Suprapubic skin (tissue), 4 donors: Measurements from ENCODE around the gene SLC22A23. TPM values are rescaled to one million over a fixed set of nuclear protein-coding genes. Genes with fewer than 3 reads are reported as not detected.

ENCODE experiments used
- DNase-seq, 2 donors: peaks; one replicate each; pipeline ENCODE4 v3.0.0-alpha.2; 2019; ENCODE audit warnings: low spot score in 2 of 2
- H3K27ac ChIP-seq: fragments of 200-600 bp; sonication (generic); one replicate; pipeline ENCODE4 v1.5.1; 2019
- H3K27me3 ChIP-seq: fragments of 200-600 bp; sonication (generic); one replicate; pipeline ENCODE4 v1.5.1; 2019
- H3K36me3 ChIP-seq: fragments of 200-600 bp; sonication (generic); one replicate; pipeline ENCODE4 v1.5.1; 2019
- H3K4me1 ChIP-seq: fragments of 200-600 bp; sonication (generic); one replicate; pipeline ENCODE4 v1.5.1; 2019
- H3K4me3 ChIP-seq: fragments of 200-600 bp; sonication (generic); one replicate; pipeline ENCODE4 v1.5.1; 2019; ENCODE audit warnings: mild to moderate bottlenecking
- H3K9me3 ChIP-seq: fragments of 200-600 bp; sonication (generic); one replicate; pipeline ENCODE4 v1.5.1; 2019
- CTCF ChIP-seq, 2 donors: fragments of 200-600 bp in 1 of 2; fragments of 450-650 bp in 1 of 2; sonication (generic) in 1 of 2; IDR thresholded peaks; one replicate each; pipeline ENCODE4 v1.5.1; 2016 to 2019; ENCODE audit warnings: antibody characterized with exemption in 2 of 2, mild to moderate bottlenecking in 1 of 2, moderate library complexity in 1 of 2
- EP300 ChIP-seq: sonication (generic); formaldehyde crosslinking; IDR thresholded peaks from one replicate; pipeline ENCODE4 v1.6.1; 2017; ENCODE audit warnings: antibody characterized with exemption
- POLR2A ChIP-seq, 2 donors: fragments of 450-650 bp; IDR thresholded peaks; one replicate each; pipeline ENCODE4 v1.6.1; 2017; ENCODE audit warnings: antibody characterized with exemption in 2 of 2, mild to moderate bottlenecking in 2 of 2, moderate library complexity in 2 of 2
- POLR2AphosphoS5 ChIP-seq, 3 donors: sonication (generic); formaldehyde crosslinking; IDR thresholded peaks; one replicate each; pipeline ENCODE4 v1.6.1; 2017; ENCODE audit warnings: antibody characterized with exemption in 3 of 3
- WGBS: methylation state at CpG from one replicate; pipeline ENCODE4 v1.1.5; 2018; 5-methylcytosine and 5-hydroxymethylcytosine counted together
- total RNA-seq, 4 donors: library from RNA; depleted of rRNA; stranded (reverse); fragments of >200 nt; gene quantifications; one replicate each; pipeline ENCODE4 v1.1.0, GENCODE V29; 2016

The SLC22A23 gene
- total RNA-seq, 4 donors from 2014 or later = 38.2 to 59.8 (median 48.1) TPM

- H3K27ac ChIP-seq = no peak overlapping the region
- H3K4me1 ChIP-seq = peaks cover 26% of the 10 kb centered on the region
- TF ChIP-seq POLR2AphosphoS5 (IDR thresholded peaks at IDR 0.05) (no peak), EP300 (no peak), POLR2A (IDR thresholded peaks at IDR 0.05) (no peak), CTCF (IDR thresholded peaks at IDR 0.05) (no peak)
- DNase-seq = no peak
- no peak overlapping the region for H3K4me3 ChIP-seq
- 97% methylated on average over 8 of the region's 8 CpGs for WGBS
- no peaks in the 10 kb centered on the region for H3K27me3 ChIP-seq
- no peaks in the 10 kb centered on the region for H3K9me3 ChIP-seq
- H3K36me3 ChIP-seq = no peaks in the 10 kb centered on the region
These were observed 41.4 kb downstream of the SLC22A23 start for GRCh38 chr6:3415490-3415889.

- Histone ChIP-seq H3K4me3 (no peak overlapping the region), H3K36me3 (no peaks in the 10 kb centered on the region), H3K4me1 (peaks cover 25% of the 10 kb centered on the region), H3K27me3 (no peaks in the 10 kb centered on the region), H3K9me3 (no peaks in the 10 kb centered on the region), H3K27ac (no peak overlapping the region)
- no peak for DNase-seq
- 79% methylated on average over 5 of the region's 5 CpGs for WGBS
- TF ChIP-seq POLR2A (IDR thresholded peaks at IDR 0.05) = no peak
- TF ChIP-seq CTCF (IDR thresholded peaks at IDR 0.05) = no peak
- TF ChIP-seq POLR2AphosphoS5 (IDR thresholded peaks at IDR 0.05) = no peak
- no peak for TF ChIP-seq EP300
These were observed 41.8 kb downstream of the SLC22A23 start for GRCh38 chr6:3415082-3415453.

- no peak for DNase-seq
- Histone ChIP-seq H3K4me3 (no peak overlapping the region), H3K27me3 (no peaks in the 10 kb centered on the region), H3K9me3 (no peaks in the 10 kb centered on the region), H3K4me1 (peaks cover 27% of the 10 kb centered on the region), H3K27ac (no peak overlapping the region), H3K36me3 (no peaks in the 10 kb centered on the region)
- 69% methylated on average over 11 of the region's 11 CpGs for WGBS
- TF ChIP-seq POLR2AphosphoS5 (IDR thresholded peaks at IDR 0.05) = no peak
- TF ChIP-seq POLR2A (IDR thresholded peaks at IDR 0.05) = no peak
- TF ChIP-seq EP300 = no peak
- TF ChIP-seq CTCF (IDR thresholded peaks at IDR 0.05) = no peak
These were observed 42.3 kb downstream of the SLC22A23 start for GRCh38 chr6:3414327-3415081.

DNA sequence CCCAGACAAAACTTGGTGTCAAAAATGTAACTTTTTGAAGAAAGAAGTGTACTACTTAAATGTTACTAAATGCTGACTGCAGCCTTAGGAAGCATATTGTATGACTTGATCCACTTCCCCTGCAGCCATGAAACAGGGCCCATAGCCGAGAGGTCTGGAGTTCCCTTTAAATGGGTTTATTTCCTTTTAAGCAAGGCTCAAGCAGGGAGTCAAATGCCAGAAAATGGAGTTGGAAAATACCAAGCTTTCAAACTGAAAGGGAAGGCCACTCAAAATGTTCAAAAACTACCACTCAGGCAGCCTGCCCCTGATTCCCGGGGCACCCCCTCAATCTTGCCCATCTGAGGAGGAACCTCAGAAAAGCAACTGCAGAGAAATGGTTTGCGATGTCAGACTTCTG lies 43.3 kb downstream of the SLC22A23 start:
- no peak for DNase-seq
- H3K4me1 ChIP-seq = peaks cover 24% of the 10 kb centered on the region
- 98% methylated on average over 3 of the region's 3 CpGs for WGBS
- H3K4me3 ChIP-seq = no peak overlapping the region
- no peaks in the 10 kb centered on the region for H3K36me3 ChIP-seq
- TF ChIP-seq EP300 = no peak
- TF ChIP-seq CTCF (IDR thresholded peaks at IDR 0.05) = no peak
- no peak for TF ChIP-seq POLR2A (IDR thresholded peaks at IDR 0.05)
- no peak for TF ChIP-seq POLR2AphosphoS5 (IDR thresholded peaks at IDR 0.05)
- no peaks in the 10 kb centered on the region for H3K9me3 ChIP-seq
- no peak overlapping the region for H3K27ac ChIP-seq
- H3K27me3 ChIP-seq = no peaks in the 10 kb centered on the region

- no peak for DNase-seq
- H3K4me3 ChIP-seq = no peak overlapping the region
- peaks cover 22% of the 10 kb centered on the region for H3K4me1 ChIP-seq
- no peak for TF ChIP-seq EP300
- 88% methylated on average over 8 of the region's 8 CpGs for WGBS
- no peaks in the 10 kb centered on the region for H3K27me3 ChIP-seq
- H3K9me3 ChIP-seq = no peaks in the 10 kb centered on the region
- peaks cover 2% of the 10 kb centered on the region for H3K36me3 ChIP-seq
- H3K27ac ChIP-seq = no peak overlapping the region
These were observed 43.9 kb downstream of the SLC22A23 start for GRCh38 chr6:3412779-3413500.
